Testis (tissue), 2 donors: ENCODE data around the gene TIMD4.

Experiments
- POLR2A ChIP-seq: fragments of 450-650 bp; IDR thresholded peaks from one replicate; pipeline ENCODE4 v1.6.1; 2017; ENCODE audit warnings: antibody characterized with exemption, mild to moderate bottlenecking, moderate library complexity
- TF ChIP-seq, protein P1 (sequence below), 3 experiments: fragments of 450-650 bp in 2 of 3; fragments of 200-600 bp in 1 of 3; sonication (generic) in 1 of 3; IDR thresholded peaks; one replicate each; pipeline ENCODE4 v1.5.1; 2016 to 2019; ENCODE audit warnings: antibody characterized with exemption in 3 of 3, mild to moderate bottlenecking in 2 of 3, moderate library complexity in 1 of 3

- TF ChIP-seq, protein P1, sequence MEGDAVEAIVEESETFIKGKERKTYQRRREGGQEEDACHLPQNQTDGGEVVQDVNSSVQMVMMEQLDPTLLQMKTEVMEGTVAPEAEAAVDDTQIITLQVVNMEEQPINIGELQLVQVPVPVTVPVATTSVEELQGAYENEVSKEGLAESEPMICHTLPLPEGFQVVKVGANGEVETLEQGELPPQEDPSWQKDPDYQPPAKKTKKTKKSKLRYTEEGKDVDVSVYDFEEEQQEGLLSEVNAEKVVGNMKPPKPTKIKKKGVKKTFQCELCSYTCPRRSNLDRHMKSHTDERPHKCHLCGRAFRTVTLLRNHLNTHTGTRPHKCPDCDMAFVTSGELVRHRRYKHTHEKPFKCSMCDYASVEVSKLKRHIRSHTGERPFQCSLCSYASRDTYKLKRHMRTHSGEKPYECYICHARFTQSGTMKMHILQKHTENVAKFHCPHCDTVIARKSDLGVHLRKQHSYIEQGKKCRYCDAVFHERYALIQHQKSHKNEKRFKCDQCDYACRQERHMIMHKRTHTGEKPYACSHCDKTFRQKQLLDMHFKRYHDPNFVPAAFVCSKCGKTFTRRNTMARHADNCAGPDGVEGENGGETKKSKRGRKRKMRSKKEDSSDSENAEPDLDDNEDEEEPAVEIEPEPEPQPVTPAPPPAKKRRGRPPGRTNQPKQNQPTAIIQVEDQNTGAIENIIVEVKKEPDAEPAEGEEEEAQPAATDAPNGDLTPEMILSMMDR (IDR thresholded peaks at IDR 0.05), result no peak
- no peak for TF ChIP-seq POLR2A
Measured at GRCh38 chr5:156942064-156942463, 21.0 kb downstream of the TIMD4 start.
